HepG2 (cell line): ENCODE measurements around the gene MLX. TPM values are rescaled to one million over a fixed set of nuclear protein-coding genes. Genes with fewer than 3 reads are reported as not detected.

ENCODE experiments used
- HDAC1 ChIP-seq: sonication (generic); formaldehyde crosslinking; IDR thresholded peaks from 2 replicates; pipeline ENCODE4 v1.5.1; 2020; ENCODE audit warnings: mild to moderate bottlenecking, missing genetic modification reagents
- HOXD1 ChIP-seq: sonication (generic); formaldehyde crosslinking; IDR thresholded peaks from 2 replicates; pipeline ENCODE4 v1.5.0; 2020; ENCODE audit warnings: missing genetic modification reagents
- KLF6 ChIP-seq: IDR thresholded peaks from 2 replicates; pipeline ENCODE4 v1.8.0; 2016; ENCODE audit warnings: missing biosample characterization, missing genetic modification reagents
- POLR2A ChIP-seq, 2 experiments: IDR thresholded peaks; 2 replicates each; pipeline ENCODE4 v1.6.1; 2011; ENCODE audit warnings: low read depth in 2 of 2, low read length in 2 of 2, mild to moderate bottlenecking in 1 of 2, moderate library complexity in 1 of 2; ENCODE audit not compliant: insufficient read depth in 1 of 2
- TAF1 ChIP-seq: sonication (generic); formaldehyde crosslinking; IDR thresholded peaks from 2 replicates; pipeline ENCODE4 v1.4.0; 2020; ENCODE audit warnings: missing genetic modification reagents
- TBL1XR1 ChIP-seq: fragments of 150-350 bp; IDR thresholded peaks from 2 replicates; pipeline ENCODE4 v1.6.1; 2014; ENCODE audit warnings: borderline replicate concordance, low read length; ENCODE audit not compliant: partially characterized antibody
- YY1 ChIP-seq: IDR thresholded peaks from 2 replicates; pipeline ENCODE4 v1.6.1; 2011; ENCODE audit warnings: low read length, low read depth, moderate library complexity, mild to moderate bottlenecking; ENCODE audit not compliant: insufficient read depth, insufficient replicate concordance
- ZNF230 ChIP-seq: sonication (generic); formaldehyde crosslinking; IDR thresholded peaks from 2 replicates; pipeline ENCODE4 v1.4.0; 2020; ENCODE audit warnings: mild to moderate bottlenecking, missing genetic modification reagents
- ZNF24 ChIP-seq: fragments of 450-650 bp; IDR thresholded peaks from 2 replicates; pipeline ENCODE4 v1.6.1; 2017; ENCODE audit warnings: antibody characterized with exemption, mild to moderate bottlenecking
- ZNF713 ChIP-seq: sonication (generic); formaldehyde crosslinking; IDR thresholded peaks from 2 replicates; pipeline ENCODE4 v1.4.0; 2020; ENCODE audit warnings: mild to moderate bottlenecking, missing genetic modification reagents
- ZNF749 ChIP-seq: sonication (generic); formaldehyde crosslinking; IDR thresholded peaks from 2 replicates; pipeline ENCODE4 v1.8.0; 2022; ENCODE audit warnings: mild to moderate bottlenecking, missing genetic modification reagents, moderate library complexity, borderline replicate concordance
- ZNF788 ChIP-seq: sonication (generic); formaldehyde crosslinking; IDR thresholded peaks from 2 replicates; pipeline ENCODE4 v1.5.0; 2020; ENCODE audit warnings: mild to moderate bottlenecking, missing genetic modification reagents, borderline replicate concordance
- ZNF841 ChIP-seq: sonication (generic); formaldehyde crosslinking; IDR thresholded peaks from 2 replicates; pipeline ENCODE4 v1.8.1; 2023; ENCODE audit warnings: missing genetic modification reagents, borderline replicate concordance
- polyA plus RNA-seq, 8 experiments: library from polyadenylated mRNA; depleted of rRNA in 3 of 8; stranded (reverse) in 7 of 8; unstranded in 1 of 8; fragments of >200 nt; fragmentation: Illumina TruSeq in 4 of 8; extraction: Trizol in 4 of 8; gene quantifications; 2 replicates each; pipeline versions ENCODE4 v1.2.1 to v1.2.3, GENCODE V29; 2011 to 2016; ENCODE audit warnings: low read depth in 4 of 8, missing spikeins in 1 of 8, mixed read lengths in 1 of 8; ENCODE audit not compliant: insufficient read depth in 1 of 8
- total RNA-seq, 5 experiments: library from RNA; depleted of rRNA; stranded (reverse); fragments of >200 nt; fragmentation: Illumina TruSeq; extraction: Trizol; gene quantifications; 2 replicates each; pipeline ENCODE4 v1.2.3, GENCODE V29; 2016; ENCODE audit warnings: low read depth in 1 of 5
- TF ChIP-seq, protein P1 (sequence below): sonication (generic); formaldehyde crosslinking; IDR thresholded peaks from 2 replicates; pipeline ENCODE4 v1.4.0; 2020; ENCODE audit warnings: mild to moderate bottlenecking, missing genetic modification reagents
- TF ChIP-seq, protein P2 (sequence below): sonication (generic); formaldehyde crosslinking; IDR thresholded peaks from 2 replicates; pipeline ENCODE4 v1.4.0; 2020; ENCODE audit warnings: missing genetic modification reagents
- TF ChIP-seq, protein P3 (sequence below): sonication (generic); formaldehyde crosslinking; IDR thresholded peaks from 2 replicates; pipeline ENCODE4 v1.4.0; 2020; ENCODE audit warnings: missing genetic modification reagents
- TF ChIP-seq, protein P4 (sequence below): sonication (generic); formaldehyde crosslinking; IDR thresholded peaks from 2 replicates; pipeline ENCODE4 v1.4.0; 2020; ENCODE audit warnings: missing genetic modification reagents, borderline replicate concordance
- TF ChIP-seq, protein P5 (sequence below): sonication (generic); formaldehyde crosslinking; IDR thresholded peaks from 2 replicates; pipeline ENCODE4 v1.4.0; 2020; ENCODE audit warnings: missing genetic modification reagents, mild to moderate bottlenecking, borderline replicate concordance

The MLX gene
- total and polyA plus RNA-seq, 2 of the 13 experiments (the other 11 are each of a cell fraction or from before 2014, with no cell fraction given) = 38.9 to 74.4 TPM

DNA sequence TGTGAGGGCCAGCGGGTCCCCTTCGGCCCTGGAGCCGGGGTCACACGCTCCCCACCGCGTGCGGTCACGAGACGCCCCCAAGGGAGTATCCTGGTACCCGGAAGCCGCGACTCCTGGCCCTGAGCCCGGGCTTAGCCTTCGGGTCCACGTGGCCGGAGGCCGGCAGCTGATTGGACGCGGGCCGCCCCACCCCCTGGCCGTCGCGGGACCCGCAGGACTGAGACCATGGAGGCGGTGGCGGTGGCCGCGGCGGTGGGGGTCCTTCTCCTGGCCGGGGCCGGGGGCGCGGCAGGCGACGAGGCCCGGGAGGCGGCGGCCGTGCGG is 30.9 kb upstream of the MLX start, which contains the start of gene NAGLU (continued):
- TF ChIP-seq, protein P1, sequence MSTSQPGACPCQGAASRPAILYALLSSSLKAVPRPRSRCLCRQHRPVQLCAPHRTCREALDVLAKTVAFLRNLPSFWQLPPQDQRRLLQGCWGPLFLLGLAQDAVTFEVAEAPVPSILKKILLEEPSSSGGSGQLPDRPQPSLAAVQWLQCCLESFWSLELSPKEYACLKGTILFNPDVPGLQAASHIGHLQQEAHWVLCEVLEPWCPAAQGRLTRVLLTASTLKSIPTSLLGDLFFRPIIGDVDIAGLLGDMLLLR (CRISPR knock-in tag) = peak; percentile 64; the same call in 1 of the 2 replicates
- TF ChIP-seq YY1 (peak; percentile 73), TBL1XR1 (no peak), POLR2A (IDR thresholded peaks at IDR 0.05; ENCODE audit: insufficient read depth in 1 of 2, low read depth in 2 of 2, low read length in 2 of 2) (peak; percentile 55 to 86), ZNF788 (CRISPR knock-in tag) (peak; percentile 39; the same call in 1 of the 2 replicates), ZNF24 (no peak), ZNF230 (CRISPR knock-in tag) (0 out of 2 replicates have a peak, but pooled peaks have one; percentile 2), ZNF841 (CRISPR knock-in tag) (0 out of 2 replicates have a peak, but pooled peaks have one; percentile 48), ZNF749 (0 out of 2 replicates have a peak, but pooled peaks have one; percentile 57), KLF6 (CRISPR knock-in tag) (peak; percentile 52; the same call in 1 of the 2 replicates), ZNF713 (CRISPR knock-in tag) (peak; percentile 43; the same call in 1 of the 2 replicates), HDAC1 (CRISPR knock-in tag) (peak; percentile 73; the same call in 1 of the 2 replicates), TAF1 (peak; percentile 69; the same call in 1 of the 2 replicates), HOXD1 (CRISPR knock-in tag) (peak; percentile 92)
- TF ChIP-seq, protein P2, sequence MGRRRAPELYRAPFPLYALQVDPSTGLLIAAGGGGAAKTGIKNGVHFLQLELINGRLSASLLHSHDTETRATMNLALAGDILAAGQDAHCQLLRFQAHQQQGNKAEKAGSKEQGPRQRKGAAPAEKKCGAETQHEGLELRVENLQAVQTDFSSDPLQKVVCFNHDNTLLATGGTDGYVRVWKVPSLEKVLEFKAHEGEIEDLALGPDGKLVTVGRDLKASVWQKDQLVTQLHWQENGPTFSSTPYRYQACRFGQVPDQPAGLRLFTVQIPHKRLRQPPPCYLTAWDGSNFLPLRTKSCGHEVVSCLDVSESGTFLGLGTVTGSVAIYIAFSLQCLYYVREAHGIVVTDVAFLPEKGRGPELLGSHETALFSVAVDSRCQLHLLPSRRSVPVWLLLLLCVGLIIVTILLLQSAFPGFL (CRISPR knock-in tag) = no peak
- TF ChIP-seq, protein P3, sequence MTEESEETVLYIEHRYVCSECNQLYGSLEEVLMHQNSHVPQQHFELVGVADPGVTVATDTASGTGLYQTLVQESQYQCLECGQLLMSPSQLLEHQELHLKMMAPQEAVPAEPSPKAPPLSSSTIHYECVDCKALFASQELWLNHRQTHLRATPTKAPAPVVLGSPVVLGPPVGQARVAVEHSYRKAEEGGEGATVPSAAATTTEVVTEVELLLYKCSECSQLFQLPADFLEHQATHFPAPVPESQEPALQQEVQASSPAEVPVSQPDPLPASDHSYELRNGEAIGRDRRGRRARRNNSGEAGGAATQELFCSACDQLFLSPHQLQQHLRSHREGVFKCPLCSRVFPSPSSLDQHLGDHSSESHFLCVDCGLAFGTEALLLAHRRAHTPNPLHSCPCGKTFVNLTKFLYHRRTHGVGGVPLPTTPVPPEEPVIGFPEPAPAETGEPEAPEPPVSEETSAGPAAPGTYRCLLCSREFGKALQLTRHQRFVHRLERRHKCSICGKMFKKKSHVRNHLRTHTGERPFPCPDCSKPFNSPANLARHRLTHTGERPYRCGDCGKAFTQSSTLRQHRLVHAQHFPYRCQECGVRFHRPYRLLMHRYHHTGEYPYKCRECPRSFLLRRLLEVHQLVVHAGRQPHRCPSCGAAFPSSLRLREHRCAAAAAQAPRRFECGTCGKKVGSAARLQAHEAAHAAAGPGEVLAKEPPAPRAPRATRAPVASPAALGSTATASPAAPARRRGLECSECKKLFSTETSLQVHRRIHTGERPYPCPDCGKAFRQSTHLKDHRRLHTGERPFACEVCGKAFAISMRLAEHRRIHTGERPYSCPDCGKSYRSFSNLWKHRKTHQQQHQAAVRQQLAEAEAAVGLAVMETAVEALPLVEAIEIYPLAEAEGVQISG (CRISPR knock-in tag) = peak; percentile 41; the same call in 1 of the 2 replicates
- TF ChIP-seq, protein P4, sequence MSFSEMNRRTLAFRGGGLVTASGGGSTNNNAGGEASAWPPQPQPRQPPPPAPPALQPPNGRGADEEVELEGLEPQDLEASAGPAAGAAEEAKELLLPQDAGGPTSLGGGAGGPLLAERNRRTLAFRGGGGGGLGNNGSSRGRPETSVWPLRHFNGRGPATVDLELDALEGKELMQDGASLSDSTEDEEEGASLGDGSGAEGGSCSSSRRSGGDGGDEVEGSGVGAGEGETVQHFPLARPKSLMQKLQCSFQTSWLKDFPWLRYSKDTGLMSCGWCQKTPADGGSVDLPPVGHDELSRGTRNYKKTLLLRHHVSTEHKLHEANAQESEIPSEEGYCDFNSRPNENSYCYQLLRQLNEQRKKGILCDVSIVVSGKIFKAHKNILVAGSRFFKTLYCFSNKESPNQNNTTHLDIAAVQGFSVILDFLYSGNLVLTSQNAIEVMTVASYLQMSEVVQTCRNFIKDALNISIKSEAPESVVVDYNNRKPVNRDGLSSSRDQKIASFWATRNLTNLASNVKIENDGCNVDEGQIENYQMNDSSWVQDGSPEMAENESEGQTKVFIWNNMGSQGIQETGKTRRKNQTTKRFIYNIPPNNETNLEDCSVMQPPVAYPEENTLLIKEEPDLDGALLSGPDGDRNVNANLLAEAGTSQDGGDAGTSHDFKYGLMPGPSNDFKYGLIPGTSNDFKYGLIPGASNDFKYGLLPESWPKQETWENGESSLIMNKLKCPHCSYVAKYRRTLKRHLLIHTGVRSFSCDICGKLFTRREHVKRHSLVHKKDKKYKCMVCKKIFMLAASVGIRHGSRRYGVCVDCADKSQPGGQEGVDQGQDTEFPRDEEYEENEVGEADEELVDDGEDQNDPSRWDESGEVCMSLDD = peak; percentile 96
- TF ChIP-seq, protein P5, sequence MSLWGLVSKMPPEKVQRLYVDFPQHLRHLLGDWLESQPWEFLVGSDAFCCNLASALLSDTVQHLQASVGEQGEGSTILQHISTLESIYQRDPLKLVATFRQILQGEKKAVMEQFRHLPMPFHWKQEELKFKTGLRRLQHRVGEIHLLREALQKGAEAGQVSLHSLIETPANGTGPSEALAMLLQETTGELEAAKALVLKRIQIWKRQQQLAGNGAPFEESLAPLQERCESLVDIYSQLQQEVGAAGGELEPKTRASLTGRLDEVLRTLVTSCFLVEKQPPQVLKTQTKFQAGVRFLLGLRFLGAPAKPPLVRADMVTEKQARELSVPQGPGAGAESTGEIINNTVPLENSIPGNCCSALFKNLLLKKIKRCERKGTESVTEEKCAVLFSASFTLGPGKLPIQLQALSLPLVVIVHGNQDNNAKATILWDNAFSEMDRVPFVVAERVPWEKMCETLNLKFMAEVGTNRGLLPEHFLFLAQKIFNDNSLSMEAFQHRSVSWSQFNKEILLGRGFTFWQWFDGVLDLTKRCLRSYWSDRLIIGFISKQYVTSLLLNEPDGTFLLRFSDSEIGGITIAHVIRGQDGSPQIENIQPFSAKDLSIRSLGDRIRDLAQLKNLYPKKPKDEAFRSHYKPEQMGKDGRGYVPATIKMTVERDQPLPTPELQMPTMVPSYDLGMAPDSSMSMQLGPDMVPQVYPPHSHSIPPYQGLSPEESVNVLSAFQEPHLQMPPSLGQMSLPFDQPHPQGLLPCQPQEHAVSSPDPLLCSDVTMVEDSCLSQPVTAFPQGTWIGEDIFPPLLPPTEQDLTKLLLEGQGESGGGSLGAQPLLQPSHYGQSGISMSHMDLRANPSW = no peak
